Measurements from ENCODE around the gene MBP.

MBP gene

DNA sequence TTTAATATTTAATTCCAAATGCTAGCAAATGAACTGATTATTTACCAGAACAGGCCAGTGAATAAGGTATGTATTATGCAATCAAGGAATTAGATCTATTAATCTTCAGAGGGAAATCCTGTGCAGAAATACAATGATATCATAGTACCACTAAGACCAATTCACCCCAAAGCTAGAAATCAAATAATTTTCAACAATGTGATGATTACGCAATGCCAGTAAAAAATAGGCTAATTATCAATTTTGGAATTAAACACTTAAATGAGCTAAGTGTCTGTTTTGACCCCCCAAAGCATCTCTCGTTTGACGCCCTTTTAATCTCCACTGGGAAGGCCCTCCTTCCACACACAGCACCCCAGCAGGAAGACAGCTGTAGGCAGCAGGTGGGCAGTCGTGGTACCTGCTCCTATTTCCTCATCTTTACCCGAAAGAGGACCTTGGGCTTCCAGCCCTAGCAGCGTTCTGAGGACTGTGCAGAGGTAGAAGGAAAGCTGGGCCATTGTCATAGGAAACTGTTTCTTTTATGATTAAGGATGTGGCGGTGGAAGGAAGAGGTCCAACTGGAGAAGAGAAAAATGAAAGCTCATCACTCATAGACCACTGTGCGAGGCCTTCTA, 84.7 kb downstream of the MBP start:
- no peak for DNase-seq (ENCODE audit: low read depth, low spot score)

DNA sequence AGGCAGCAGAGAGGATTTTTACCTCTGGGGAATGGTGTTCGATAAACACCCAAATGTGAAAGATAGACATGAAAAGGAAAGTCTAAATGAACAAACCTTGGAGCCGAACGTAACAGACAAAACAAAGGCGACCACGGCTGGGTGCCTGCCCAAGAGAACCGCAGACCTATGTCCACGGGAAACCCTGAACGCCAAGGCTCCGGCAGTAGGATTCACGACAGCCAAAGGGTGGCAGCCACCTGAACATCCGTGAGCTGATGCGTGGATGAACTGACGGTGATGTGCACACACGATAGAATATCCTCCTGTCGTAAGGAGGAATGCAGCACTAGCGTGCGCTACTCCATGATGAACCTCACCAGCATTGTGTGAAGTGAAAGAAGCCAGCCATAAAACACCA, 85.6 kb downstream of the MBP start:
- no peak for DNase-seq (ENCODE audit: low read depth, low spot score)

DNA sequence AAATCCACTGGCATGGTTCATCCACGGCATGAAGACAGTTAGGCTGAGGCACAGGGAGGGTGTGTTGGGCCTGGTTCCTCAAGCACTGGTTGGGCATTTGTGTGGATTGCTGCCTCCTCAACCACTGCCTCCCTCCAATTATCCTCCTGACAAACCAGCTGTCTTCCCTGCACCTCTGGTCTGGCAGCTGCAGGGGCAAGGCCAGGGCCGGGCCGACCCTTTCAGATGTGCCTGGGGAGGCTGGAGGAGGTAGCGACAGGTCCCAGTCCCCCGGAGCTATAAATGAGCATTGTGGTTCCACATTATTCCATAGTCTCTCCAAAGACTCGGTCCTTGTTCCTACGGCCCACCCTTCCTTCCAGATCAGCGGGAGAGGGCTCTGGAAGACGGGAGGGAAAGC, 86.2 kb downstream of the MBP start:
- no peak for DNase-seq (ENCODE audit: low read depth, low spot score)

DNA sequence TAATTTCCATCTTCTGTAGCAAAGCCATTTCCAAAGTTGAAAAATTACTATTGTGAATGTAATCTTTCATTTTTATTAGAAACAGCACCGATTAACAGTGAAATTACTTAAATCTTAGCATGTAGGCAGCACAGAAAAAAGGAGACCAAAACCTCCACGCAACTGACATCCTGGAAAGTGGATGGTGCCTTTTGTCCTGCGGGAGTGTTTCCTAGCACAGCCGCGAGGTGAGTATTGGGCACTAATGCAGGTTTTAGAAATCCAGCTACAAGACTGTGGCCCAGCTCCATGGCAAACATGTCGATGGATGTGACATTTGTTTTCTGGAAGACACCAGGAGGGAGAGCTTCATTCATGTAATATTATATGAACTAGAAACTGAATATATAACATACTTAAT, 86.9 kb downstream of the MBP start:
- no peak for DNase-seq (ENCODE audit: low read depth, low spot score)

DNA sequence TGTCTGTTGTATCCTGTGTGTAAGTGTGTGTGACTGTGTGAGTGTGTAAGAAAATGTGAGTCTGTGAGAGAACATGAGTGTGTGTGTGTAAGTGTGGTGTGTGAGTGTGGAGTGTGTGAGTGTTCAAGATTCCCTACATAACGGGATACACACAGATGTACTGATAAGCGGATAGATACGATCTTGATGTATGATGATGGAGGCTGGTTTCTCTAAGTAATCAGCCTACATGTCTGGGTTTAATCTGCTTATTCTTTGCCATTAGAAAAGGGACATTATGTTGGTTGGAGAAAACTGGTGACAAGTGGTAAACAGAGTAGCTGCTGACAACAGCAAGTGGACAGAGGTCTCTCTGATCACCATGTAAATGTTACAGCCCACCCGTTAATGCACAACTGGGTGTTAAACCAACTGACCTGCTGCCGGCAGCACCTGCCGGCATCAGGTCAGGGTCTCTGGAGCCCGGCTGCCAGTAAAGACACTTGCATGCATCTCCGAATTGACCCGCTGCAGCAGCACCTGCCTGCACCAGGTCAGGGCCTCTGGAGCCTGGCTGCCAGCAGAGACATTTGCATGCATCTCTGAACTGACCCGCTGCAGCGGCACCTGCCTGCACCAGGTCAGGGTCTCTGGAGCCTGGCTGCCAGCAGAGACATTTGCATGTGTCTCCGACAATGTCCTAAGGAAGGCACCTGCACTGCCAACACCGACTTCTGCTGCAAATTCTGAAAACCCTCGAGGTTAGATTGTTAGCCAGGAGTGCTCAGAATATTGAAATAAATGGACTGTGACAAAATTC, 87.5 kb downstream of the MBP start:
- no peak for DNase-seq (ENCODE audit: low read depth, low spot score)

DNA sequence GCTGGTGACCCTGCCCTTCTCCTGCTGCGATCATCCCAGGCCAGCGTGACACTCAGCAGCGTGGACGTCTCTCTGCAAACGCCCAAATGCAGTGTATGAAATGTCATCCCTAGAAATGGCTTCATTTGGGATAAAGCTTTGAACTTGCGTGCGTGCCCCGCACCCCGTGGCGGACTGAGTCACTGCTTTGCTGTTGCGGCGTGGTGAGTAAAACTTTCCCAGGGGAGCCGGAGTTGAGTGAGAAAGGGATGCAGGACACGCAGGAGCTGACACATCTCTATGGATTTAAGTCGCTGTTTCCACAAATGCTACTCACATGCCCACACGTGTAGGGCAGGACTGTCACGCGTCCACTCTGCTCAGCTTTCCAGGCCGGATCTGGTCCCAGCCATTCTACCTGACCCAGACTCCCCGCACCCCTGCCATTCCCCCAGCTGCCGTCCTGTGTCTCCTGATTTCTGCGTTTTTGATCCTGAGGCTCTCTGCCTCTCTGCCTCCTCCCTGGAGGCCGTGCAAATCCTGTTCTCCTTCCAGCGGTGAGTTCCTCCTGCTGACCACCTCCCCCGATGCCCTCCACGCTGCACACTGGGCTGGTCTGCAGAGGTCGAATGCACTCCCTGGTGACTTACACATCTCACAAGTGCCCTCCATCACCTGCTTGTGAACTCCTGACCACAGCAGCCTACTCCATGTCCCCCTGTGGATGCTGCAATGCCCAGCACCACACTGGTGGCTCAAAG, 88.9 kb downstream of the MBP start:
- no peak for DNase-seq (ENCODE audit: low read depth, low spot score)

DNA sequence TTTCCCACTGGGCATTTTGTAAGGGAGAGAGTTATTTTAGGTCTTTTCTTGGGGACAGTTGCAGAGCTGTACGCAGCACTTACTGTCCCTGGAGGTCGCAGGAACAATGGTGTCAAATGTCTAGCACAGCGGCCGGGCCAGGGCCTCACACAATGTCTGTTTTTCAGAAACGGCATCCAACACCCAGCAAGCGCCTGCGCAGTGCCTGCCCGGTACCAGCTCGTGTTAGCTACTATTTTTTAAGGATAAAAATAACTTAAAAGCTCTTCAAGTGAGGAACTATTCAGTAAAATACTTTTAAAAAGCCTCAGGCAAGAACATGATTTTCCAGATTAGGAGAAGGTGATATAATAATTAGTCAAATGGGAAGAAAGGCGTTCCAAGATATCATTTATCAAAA, 90.0 kb downstream of the MBP start:
- no peak for DNase-seq (ENCODE audit: low read depth, low spot score)

DNA sequence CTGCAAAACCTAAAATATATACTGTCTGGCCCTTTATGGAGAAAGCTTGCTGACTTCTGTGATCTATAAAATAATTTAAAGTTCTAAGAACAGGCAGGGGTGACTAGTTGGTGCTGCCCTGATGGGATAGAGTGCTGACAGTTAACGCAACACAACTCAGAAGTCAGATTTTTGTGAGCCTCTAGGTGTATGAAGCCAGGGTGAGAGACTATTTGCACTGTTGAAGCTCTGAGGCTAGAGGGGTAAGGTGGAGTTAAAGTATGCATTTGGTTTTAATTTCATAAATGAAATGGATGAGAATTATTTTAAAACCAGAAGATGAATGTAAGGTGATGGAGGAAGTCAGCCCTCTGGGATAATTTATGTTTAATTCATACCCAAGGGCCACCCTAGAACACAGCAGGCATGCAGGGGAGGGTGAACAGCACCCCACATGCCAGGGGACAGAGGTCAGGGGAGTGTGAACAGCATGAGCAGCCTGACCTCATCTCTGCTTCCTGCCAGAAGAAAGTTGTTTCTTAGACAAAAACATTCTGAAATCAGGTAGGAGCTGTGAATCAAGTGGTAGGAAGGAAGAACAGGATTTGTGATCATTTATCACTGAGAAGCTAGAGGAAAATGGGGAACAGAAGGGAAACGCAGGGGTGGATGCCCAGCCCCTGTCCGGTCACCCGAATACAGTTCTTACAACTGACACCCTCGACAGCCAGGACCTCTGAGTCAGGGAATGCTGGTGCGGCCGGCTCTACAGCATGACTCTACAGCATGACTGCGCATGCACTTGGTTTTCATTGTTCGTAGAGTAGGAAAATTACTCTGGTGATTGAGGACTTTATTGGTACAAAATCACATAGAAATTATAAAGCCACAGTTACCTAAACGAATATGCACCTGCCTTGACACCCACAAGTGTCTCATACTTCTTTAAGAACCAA, 93.1 kb downstream of the MBP start:
- DNase-seq (ENCODE audit: low read depth, low spot score) = no peak

DNA sequence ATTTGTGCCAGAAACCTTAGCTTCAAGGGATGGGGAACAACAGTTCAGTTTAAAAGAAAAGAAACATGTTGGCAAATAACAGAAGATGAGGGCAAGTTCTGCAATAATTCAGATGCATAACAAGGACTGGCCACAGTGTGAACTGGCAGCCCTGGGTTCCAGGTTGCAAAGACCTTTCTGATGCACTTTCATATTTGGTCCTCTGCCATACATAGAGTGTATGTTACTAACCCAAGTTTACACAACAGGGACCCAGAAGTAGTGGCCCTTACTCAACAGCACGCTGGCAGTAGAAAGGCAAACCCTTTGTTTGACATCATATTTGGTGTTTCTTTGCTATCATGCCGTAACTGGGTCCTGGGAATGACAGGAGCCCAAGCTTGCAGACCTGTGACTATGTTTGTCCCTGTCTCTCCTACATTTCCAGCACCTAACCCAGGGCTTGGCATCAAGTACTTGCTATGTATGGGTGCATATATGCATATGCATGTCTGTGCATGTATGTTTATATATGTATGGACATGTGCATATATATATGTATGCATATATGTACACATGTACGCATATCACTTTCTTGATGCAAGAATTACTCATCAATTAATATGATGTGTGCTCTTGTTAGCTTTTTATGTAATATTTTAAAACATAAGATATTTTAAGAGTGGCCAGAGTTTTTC, 94.3 kb downstream of the MBP start:
- no peak for DNase-seq (ENCODE audit: low read depth, low spot score)

DNA sequence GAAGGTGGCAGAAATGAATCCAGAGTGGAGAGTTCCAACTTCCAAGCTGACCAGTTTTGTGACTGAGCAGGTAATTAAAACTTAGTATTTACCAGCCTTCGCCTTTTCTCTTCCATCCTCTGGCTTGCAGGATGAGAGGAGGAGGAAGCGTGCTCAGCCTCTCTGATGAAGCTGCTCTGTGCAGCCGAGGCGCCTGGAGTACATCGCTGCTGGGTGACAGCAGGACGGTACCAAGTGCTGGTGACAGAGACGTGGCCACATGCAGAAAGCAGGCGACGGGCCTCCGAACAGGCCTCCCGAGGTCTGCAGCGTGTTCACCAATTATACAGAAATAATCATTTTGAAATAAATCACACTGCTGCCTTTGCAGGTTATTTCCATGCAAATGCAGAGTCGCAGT, 95.0 kb downstream of the MBP start:
- DNase-seq (ENCODE audit: low read depth, low spot score) = no peak

DNA sequence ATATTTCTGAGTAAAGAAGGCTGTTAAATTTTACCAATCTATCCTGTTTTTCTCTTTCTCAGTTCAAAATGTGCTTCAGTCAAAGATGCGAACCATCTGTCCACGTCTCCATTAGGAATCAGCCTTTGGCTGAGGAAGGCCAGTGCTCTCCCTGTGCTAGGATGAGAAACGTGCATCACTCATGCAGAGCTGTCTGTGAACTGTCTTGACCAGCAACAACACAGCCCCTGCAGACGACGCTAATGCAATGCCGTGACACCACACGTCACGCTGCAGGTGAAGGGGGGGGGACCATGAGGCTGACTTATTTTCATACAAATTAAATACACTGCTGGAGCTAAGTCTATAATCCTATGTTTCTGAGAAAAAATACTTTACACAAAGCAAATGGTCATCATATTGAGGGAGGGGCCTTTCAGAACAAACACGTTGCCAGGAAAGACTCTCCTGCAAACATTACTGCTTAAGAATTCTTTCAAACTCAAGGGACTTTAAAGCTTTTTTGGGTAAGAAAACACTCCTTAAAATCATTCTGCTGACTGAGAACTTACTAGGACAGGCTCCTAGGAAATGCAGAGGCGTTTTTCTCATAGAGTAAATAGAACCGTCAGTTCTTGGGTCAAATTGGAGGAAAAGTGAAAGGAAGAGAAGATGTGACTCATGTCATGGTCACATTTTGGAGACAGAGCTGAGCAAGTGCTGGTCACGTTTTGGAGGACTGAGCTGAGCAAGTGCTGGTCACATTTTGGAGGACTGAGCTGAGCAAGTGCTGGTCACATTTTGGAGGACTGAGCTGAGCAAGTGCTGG, 97.0 kb downstream of the MBP start:
- DNase-seq (ENCODE audit: low read depth, low spot score) = no peak

DNA sequence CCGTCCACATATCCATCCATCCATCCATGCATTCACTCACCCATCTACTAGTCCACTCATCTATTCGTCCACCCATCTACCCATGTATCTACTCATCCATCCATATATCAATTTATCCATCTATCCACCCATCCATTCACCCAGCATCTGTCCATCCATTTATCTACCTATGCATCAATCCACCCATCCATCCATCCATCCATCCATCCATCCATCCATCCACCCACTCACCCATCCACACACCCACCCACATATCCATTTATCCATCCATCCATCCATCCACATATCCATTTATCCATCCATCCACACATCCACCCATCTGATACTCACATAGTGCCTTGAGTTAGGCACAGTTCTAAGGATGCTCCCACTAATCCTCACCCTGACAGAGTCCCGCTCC, 99.0 kb downstream of the MBP start:
- no peak for DNase-seq (ENCODE audit: low read depth, low spot score)

DNA sequence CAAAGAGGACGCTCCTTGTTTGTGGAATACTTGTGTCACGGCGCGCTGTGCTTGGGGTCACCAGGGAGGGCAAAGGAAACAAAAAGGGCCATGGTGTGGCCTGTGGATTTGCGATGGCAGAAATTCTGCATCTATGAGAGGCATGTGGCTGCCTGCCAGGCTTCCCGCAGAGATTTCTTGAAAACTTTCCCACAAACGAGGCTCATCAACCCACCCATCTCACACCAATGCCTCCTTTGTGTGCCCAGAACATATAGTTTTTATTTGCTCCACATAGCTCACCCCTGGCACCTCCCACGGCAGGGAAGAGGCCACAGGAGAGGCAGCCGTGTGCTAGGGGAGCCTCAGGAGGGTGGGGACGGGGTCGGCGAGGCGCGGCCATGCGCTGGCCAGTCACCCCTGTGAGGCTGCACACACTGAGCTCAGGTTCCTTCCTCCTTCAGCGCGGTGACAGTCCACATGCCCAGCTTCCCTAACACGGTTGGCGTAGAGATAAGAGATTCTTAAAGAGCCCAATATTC, 100.3 kb downstream of the MBP start:
- no peak for DNase-seq (ENCODE audit: low read depth, low spot score)

DNA sequence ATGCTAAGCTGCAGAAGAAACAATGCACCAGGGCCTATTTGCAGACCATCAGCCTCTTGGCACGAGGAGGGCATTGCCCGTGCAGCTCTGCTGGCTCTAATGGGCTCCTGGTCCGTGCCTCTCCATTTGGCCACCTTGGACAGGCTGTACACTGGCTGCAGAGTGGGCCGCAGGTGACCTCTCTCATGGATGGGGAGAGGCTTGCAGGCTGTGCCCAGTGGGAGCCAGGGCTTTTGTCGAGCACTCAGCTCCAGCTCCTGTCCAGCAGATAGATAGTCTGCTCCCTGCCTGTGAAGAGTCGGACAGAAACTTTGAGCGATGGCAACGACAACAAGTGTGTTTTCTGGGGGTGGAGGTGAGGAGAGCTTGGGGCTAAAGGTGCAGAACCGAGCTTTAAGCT, 100.9 kb downstream of the MBP start:
- no peak for DNase-seq (ENCODE audit: low read depth, low spot score)

DNA sequence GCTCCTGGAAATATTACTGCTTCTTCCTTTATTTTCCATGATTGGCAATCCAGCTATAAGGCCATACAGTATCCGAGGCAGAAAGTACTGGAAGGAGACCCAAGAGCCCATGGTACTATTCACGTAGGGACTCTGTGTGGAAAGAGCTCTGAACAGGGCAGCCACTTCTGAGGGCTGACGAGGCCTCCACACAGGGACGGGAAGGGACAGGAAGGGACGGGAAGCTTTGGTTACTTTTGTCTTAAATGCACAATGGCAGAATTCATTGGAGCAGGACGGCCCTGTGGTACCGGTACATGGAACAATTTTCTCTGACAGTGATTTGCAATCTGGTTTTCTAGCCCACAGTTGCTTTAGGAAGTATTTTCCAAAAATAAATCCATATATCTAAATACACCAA, 102.4 kb downstream of the MBP start:
- no peak for DNase-seq (ENCODE audit: low read depth, low spot score)

DNA sequence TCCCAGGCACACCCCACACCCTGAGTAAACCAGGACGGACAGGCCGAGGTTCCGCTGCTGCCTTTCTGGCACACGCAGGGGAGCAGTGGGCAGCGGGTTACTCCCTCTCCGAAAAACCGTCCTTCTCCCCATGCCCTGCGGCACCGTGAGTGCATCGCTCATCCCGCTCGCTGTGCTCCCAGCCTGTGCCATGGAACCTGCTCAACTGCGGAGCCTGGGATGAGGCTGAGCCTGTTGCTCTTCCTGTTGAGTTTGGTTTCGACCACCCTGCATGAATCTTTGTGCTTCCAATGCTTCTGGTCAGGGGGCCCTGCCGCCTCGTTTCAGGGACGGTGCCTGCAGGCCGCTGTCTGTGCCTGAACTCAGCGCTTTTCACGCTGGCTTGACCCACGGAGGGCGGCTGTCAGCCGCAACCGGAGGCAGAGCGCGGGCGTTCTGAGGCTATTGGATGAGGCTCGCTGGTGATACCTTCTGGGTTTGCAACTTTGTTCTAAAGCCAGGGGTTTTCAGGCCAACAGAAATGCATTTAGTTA, 106.7 kb downstream of the MBP start:
- no peak for DNase-seq (ENCODE audit: low read depth, low spot score)

DNA sequence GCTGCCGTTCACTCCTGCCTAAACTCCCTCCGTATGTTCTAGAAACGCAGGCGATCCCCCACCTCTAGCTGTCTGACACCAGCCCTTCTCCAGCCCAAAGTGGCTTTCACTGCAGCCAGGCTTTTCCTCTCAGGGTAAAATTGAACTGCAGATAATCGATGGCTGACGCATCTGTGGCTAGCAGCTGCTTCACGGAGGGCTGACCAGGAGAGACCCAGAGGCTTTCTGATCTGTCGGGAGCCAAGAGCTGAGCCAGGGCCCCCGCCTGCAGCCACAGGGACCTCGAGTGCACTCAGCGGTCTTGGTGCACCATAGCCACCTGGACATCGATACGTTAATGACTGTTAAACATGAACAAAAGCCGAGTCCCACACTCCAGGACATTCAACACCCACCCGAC, 107.5 kb downstream of the MBP start:
- DNase-seq (ENCODE audit: low read depth, low spot score) = no peak

DNA sequence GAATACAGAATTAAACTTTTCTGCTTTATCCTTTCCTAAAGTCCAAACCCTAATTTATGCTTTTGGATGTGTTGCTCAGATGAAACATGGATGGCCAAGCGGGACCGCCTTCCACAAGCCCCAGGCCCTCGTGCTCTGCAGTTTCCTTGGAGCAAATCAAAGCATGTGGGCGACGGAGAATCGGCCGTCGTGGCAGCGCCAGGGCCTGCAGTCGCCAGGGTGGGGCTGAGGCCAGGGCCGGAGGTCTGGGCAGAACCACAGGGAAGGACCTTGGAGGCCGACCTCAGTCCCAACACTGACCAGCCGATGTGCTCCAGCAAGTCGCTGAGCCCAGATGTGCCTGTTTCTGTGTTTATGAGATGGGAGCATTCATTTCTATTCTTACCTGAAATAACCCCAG, 108.1 kb downstream of the MBP start:
- DNase-seq (ENCODE audit: low read depth, low spot score) = no peak

DNA sequence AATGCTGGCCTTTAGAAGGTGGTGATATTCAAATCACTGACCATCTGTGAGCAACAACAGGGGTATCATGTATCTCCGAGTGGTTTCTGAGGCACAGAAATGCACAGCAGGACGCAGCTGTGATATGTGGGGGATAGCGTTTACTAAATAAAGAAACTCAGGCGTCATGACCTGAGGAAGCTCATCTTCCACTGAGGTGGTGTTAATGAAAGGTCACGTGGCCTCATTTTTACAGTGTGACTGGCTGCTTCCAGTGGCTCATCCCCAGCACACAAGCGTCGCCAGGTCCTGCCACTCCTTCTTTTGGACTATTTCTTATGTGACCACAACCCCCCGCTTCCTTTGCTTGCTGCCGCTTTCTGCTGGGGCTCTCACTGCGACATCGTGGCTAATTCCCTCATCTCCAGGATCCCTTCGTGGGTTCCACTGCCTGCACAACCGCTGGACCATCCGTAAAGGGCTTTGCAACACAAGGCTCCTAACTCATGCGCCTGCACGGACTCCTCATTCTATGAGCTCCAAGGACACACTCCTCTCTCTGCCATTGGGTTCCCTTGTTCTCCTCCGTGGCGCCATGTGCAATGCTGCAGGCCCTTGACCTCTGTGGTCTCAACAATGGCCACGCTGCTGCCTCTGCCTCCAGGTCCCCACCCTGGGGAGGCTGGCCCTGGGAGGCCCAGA, 109.3 kb downstream of the MBP start:
- no peak for DNase-seq (ENCODE audit: low read depth, low spot score)

Data from activated CD4-positive, CD25-positive, alpha-beta regulatory T cell treated with anti-CD3 and anti-CD28 coated beads, Interleukin-2, amount 50 U/mL, for 16 hours (primary cell).